Fibroblast of skin of left biceps (primary cell): ENCODE results near the gene SMO.
"Not testable (repeated sequence)": the region's sequence is repeated elsewhere in the genome, so short reads cannot be mapped to it uniquely, and the experiment has no call there.

ENCODE experiments used
- DNase-seq, 2 experiments: peaks; one replicate each; pipeline ENCODE4 v3.0.0-alpha.2; 2013; ENCODE audit warnings: low read depth in 2 of 2

SMO gene

GRCh38 chr7:129169686-129170440, 18.6 kb upstream of the SMO start:
- DNase-seq: no peak

DNA sequence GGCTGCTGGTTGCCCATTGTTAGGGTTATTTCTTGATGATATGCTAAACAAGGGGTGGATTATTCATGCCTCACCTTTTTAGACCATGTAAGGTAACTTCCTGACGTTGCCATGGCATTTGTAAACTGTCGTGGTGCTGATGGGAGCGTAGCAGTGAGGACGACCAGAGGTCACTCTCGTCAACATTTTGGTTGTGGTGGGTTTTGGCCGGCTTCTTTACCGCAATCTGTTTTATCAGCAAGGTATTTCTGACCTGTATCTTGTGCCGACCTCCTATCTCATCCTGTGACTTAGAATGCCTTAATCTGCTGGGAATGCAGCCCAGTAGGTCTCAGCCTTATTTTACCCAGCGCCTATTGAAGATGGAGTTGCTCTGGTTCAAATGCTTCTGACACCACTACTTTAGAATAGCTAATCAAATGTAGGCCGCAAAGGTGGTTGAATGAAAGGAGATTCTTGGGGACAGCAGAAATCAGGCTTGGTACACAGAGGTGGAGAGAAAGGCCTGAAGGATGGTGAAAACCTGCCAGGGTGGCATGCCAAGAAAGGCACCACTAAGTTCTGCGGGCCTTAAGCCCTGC, 17.9 kb upstream of the SMO start:
- DNase-seq: no peak

GRCh38 chr7:129173861-129174260, 14.6 kb upstream of the SMO start:
- DNase-seq: not testable (repeated sequence)

- no peak for DNase-seq
Observed at GRCh38 chr7:129176916-129177710, 11.3 kb upstream of the SMO start.

GRCh38 chr7:129184981-129185670, 3.3 kb upstream of the SMO start:
- DNase-seq: no peak

DNA sequence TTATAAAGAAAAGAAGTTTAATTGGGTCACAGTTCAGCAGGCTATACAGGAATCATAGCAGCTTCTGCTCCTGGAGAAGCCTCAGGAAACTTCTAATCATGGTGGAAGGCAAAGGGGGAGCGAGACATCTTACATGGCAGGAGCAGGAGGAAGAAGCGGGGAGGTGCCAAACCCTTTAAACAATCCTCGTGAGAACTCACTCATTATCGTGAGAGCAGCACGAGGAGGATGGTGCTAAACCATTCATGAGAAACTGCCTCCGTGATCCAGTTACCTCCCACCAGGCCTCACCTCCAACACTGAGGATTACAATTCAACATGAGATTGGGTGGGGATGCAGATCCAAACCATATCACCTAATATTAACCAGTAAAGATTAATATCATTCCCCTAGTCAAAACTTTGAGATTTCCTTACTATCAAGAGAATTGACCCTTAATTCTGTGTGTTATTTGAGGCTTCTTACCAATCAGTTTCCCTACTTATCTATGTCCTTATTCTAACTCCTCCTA, 1.6 kb upstream of the SMO start:
- DNase-seq: no peak

DNA sequence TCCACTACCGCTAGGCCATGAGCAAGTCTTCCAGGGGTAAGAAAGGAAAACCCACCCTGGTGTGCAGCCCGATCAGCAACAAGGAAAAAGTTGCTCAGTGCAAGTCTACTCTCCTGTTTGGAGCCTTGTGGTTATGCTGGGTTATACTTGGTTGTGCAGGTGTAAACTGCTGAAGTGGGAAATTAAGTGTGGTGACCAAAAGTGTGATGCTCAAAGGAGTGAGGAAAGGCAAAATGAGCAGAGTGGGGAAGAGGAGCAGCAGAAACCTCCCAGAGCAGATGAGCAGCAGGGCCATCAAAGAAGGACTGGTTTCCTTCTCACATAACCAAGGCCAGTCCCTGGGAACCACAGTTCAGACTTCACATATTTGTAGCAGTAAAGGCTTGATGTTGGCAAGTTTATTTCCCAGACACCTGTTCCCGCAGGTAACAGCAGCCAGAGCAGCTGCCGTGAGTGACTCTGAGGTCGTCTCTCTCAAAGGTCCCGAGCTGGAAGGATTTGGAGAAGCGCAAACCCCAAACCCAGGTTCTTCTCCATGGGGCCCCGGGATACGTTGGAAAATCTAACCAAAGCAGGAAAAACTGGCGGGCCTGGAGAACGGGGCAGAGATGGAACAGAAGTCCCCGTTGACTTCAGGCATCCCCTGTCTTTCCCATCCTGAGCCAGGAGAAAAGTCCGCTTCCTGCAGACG, 607 bp upstream of the SMO start:
- no peak for DNase-seq

DNA sequence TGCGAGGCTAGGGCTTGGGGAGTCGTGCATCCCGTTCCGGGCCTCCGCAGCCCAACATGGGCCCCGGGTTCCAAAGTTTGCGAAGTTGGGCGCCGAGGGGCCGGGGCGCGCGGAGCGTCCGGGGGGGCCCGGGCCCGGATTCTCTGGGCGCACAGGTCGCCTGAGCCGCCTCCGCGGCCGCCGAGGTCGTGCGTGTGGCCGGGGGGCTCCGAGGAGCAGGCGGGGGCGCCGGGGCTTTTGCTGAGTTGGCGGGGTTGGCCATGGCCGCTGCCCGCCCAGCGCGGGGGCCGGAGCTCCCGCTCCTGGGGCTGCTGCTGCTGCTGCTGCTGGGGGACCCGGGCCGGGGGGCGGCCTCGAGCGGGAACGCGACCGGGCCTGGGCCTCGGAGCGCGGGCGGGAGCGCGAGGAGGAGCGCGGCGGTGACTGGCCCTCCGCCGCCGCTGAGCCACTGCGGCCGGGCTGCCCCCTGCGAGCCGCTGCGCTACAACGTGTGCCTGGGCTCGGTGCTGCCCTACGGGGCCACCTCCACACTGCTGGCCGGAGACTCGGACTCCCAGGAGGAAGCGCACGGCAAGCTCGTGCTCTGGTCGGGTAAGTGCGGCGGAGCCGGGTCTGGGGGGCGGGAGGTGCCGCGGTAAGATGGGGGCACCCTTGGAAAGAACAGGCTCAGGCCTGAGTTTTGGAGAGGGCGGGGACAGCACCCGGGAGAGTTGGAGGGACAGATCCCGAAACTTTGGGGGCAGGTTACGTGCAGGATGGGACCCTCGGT, 643 bp downstream of the SMO start:
- DNase-seq: no peak

- no peak for DNase-seq
Observed at GRCh38 chr7:129189661-129190310, 1.4 kb downstream of the SMO start.

GRCh38 chr7:129191272-129191671, 2.8 kb downstream of the SMO start:
- DNase-seq: no peak

DNA sequence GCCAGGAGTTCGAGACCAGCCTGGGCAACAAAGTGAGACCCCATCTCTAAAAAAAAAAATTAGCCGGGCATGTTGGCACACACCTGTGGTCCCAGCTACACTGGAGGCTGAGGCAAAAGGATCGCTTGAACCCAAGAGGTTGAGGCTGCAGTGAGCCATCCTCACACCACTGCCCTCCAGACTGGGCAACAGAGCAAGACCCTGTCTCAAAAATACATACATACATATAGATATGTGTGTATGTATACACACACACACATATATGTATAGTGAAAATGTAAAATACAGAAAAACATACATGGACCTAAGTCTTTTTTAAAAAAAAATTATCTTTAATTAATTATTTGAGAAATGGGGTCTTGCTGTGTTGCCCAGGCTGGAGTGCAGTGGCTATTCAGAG, 5.5 kb downstream of the SMO start:
- DNase-seq: no peak

DNA sequence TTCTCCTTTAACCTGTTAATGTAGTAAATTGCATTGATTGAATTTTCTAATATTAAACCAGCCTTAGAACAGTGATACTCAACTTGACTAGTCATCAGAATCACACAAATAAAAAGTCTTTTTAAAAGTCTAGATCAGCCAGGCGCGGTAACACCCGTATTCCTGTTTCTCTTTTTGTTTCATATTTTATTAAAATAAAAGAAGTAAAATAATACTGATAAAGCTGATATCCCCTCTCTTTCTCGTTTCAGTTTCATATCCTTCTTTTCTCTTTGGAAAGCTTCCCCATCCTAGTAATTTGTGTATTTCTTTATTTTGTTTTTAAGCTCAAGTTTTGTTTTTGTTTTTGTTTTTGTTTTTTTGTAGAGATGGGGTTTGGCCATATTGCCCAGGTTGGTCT, 9.3 kb downstream of the SMO start:
- DNase-seq: no peak

DNA sequence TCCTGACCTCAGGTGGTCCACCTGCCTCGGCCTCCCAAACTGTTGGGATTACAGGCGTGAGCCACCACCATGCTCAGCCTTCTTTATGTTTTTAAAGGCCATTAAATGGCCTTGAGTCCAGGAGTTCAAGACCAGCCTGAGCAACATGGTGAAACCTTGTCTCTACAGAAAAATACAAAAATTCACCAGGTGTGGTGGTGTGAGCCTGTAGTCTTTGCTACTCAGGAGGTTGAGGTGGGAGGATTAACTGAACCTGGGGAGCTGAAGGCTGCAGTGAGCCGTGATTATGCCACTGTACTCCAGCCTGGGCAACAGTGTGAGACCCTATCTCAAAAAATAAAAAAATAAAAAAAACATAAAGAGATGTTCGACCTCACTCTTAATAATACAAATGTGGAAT, 11.0 kb downstream of the SMO start:
- no peak for DNase-seq

DNA sequence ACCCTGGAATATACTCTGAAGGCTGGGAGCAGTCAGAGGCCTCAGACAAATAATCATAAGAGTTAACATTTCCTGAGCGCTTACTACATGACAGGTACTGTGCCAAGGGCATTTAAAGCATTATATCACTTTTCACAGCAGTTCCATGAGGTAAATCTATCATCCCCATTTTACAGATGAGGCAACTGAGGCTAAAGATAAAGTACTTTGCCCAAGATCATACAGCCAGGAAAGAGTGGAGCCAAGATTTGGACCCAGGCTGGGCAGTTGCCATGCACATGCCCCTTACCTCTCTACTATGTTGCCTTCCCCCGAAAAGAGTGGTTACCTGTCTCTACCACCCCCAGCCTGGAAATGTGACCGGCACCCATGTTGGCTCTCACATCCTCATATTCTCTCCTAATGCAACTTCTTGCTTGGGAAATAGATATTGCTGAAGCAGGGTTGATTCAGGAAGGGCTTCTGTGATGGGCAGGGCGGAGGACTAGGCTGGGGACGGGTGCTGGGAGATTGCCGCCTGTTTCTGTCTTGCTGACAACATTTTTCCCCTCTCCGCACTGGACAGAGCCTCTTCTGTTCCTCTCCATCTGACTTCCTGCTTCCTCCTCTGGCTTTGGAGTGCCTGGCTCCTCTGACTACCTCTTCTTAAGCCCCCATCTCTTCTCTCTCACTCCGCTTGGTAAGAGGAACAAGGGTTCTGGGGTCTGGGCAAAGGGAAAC, 13.8 kb downstream of the SMO start:
- DNase-seq: no peak

- no peak for DNase-seq
Observed at GRCh38 chr7:129203050-129203741, 14.8 kb downstream of the SMO start.

- no peak for DNase-seq
Observed at GRCh38 chr7:129205126-129205818, 16.8 kb downstream of the SMO start.

DNA sequence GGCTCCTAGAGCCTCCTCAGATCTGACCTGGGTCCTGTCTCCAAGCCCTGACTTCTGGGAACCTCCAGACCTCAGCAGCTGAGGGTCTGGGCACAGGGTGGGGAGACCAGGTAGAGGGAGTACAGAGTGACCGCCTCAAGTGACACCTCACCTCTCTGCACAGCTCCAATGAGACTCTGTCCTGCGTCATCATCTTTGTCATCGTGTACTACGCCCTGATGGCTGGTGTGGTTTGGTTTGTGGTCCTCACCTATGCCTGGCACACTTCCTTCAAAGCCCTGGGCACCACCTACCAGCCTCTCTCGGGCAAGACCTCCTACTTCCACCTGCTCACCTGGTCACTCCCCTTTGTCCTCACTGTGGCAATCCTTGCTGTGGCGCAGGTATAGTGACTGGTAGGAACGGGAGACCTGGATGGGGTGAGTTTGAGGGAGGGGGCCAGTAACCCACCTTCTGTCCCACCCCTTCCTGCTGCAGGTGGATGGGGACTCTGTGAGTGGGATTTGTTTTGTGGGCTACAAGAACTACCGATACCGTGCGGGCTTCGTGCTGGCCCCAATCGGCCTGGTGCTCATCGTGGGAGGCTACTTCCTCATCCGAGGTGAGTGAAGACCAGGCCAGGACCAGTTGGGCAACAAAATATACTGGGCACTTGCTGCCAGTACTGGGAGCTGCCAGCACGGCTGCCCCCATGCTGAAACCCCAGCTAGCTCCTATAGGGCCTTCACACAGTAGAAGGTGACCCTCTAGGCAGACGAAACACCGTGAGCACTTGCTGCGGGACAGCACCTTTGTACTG, 17.8 kb downstream of the SMO start:
- no peak for DNase-seq
